Naive B cell (primary cell): ENCODE measurements around the gene RRAS2. TPM values are rescaled to one million over a fixed set of nuclear protein-coding genes. Genes with fewer than 3 reads are reported as not detected.
"Not testable (repeated sequence)": the region's sequence is repeated elsewhere in the genome, so short reads cannot be mapped to it uniquely, and the experiment has no call there.

Experiments
- ATAC-seq, 2 donors: fragments of 150-1000 bp; cut with Tn5 transposase; 2 replicates each; pipeline ENCODE4 v1.10.0; 2021; ENCODE audit warnings: low read depth in 2 of 2, mild to moderate bottlenecking in 2 of 2, moderate library complexity in 2 of 2
- DNase-seq: peaks from one replicate; pipeline ENCODE4 v3.0.0; 2022
- H3K27ac Mint-ChIP-seq, 6 donors: one replicate each; pipeline ENCODE4 v1.8.0; 2020 to 2022; ENCODE audit warnings: mild to moderate bottlenecking in 6 of 6, mixed read lengths in 6 of 6, moderate library complexity in 5 of 6, inconsistent platforms in 2 of 6
- H3K27me3 Mint-ChIP-seq, 3 donors: one replicate each; pipeline ENCODE4 v1.8.0; 2021 to 2022; ENCODE audit warnings: mixed read lengths in 3 of 3, mild to moderate bottlenecking in 1 of 3
- H3K36me3 Mint-ChIP-seq, 2 donors: one replicate each; pipeline ENCODE4 v1.8.0; 2020 to 2022; ENCODE audit warnings: mixed read lengths in 2 of 2, inconsistent platforms in 1 of 2, mild to moderate bottlenecking in 1 of 2
- H3K4me1 Mint-ChIP-seq, 3 donors: one replicate each; pipeline ENCODE4 v1.8.0; 2020 to 2022; ENCODE audit warnings: mixed read lengths in 3 of 3, inconsistent platforms in 1 of 3, mild to moderate bottlenecking in 1 of 3, moderate library complexity in 1 of 3
- H3K4me3 Mint-ChIP-seq, 8 donors: one replicate each; pipeline ENCODE4 v1.8.0; 2020 to 2022; ENCODE audit warnings: mild to moderate bottlenecking in 8 of 8, mixed read lengths in 8 of 8, moderate library complexity in 8 of 8, inconsistent platforms in 2 of 8
- H3K9me3 Mint-ChIP-seq, 7 donors: one replicate each; pipeline ENCODE4 v1.8.0; 2020 to 2022; ENCODE audit warnings: mixed read lengths in 7 of 7, mild to moderate bottlenecking in 5 of 7, inconsistent platforms in 2 of 7, moderate library complexity in 1 of 7
- polyA plus RNA-seq, 6 donors: library from polyadenylated mRNA; unstranded; fragments of 300-500 nt; fragmentation: Illumina TruSeq; gene quantifications; one replicate each; pipeline ENCODE4 v1.2.3, GENCODE V29; 2021; ENCODE audit warnings: low read depth in 6 of 6

RRAS2 gene
- polyA plus RNA-seq, 6 donors from 2014 or later, result 95.9 to 155 (median 118) TPM

DNA sequence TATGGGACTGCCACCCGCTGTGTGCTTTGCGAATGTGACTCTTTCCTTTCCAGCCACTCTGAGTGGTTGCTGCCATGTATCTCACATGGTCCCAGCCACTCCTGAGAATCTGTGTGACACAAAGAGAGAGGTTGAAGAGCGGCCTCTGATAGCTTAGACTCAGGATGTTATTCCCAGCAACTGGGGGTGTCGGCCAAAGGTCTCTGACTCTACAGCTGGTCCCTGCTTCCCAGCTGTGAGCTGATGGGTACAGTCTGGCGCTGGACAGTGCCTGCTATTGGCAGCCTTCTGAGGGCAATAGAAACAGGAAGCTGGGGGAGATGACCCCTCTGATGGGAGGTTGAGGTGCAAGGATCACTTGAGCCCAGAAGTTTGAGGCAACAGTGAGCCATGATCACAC is 105.1 kb downstream of the RRAS2 start:
- Mint-ChIP-seq H3K9me3 (no peaks in the 10 kb centered on the region), H3K27me3 (peaks cover 0 to 20% (median 11%) of the 10 kb centered on the region in 3 donors), H3K4me3 (no peak overlapping the region)

DNA sequence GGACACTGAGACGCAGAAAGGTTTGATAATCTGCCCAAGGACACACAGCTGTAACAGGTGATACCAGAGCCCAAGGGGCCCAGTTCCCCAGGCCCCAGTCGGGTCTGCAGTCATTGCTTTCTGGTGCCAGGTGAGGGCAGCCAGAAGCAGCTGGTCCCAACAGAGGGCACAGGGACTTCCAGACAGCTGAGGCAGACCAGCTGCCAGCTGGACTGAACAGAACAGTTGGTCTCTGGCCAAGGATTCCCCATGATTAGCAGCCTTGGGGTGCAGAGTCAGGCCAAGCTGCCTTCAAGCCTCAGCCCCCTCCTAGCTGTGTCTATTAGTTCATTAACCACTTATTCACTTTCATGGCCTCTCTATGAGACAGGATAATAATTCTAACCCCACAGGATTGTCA is 105.6 kb downstream of the RRAS2 start:
- no peaks in the 10 kb centered on the region for H3K9me3 Mint-ChIP-seq
- H3K4me1 Mint-ChIP-seq, result peaks cover 9 to 10% (median 10%) of the 10 kb centered on the region in 3 donors
- no peak for DNase-seq
- no peak for ATAC-seq
- H3K4me3 Mint-ChIP-seq, result no peak overlapping the region
- H3K27ac Mint-ChIP-seq, result no peak overlapping the region
- peaks cover 0 to 20% (median 15%) of the 10 kb centered on the region in 3 donors for H3K27me3 Mint-ChIP-seq
- H3K36me3 Mint-ChIP-seq, result no peaks in the 10 kb centered on the region

More for the DNA sequence above, 105.1 kb downstream of the RRAS2 start:
- H3K36me3 Mint-ChIP-seq, result no peaks in the 10 kb centered on the region
- DNase-seq (no peak), ATAC-seq (no peak)
- peak overlapping the region in 1 of 6 donors; percentile 59 for H3K27ac Mint-ChIP-seq
- peaks cover 5 to 7% (median 5%) of the 10 kb centered on the region in 3 donors for H3K4me1 Mint-ChIP-seq

DNA sequence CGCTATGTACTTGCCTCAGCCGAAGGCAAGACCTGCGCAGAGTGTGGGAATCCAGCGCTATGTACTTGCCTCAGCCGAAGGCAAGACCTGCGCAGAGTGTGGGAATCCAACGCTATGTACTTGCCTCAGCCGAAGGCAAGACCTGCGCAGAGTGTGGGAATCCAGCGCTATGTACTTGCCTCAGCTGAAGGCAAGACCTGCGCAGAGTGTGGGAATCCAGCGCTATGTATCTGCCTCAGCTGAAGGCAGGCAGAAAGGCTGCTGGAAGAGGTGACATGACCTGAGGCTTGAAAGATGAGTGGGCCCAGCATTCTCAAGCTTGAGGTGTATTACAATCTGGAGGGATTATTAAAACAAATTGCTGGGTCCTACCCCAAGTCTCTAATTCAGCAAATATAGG is 106.5 kb downstream of the RRAS2 start:
- not testable (repeated sequence) for H3K4me3 Mint-ChIP-seq, H3K36me3 Mint-ChIP-seq, H3K27ac Mint-ChIP-seq, DNase-seq, ATAC-seq, H3K9me3 Mint-ChIP-seq
- peaks cover 10 to 19% (median 15%) of the 10 kb centered on the region in 3 donors for H3K4me1 Mint-ChIP-seq
- H3K27me3 Mint-ChIP-seq, result peaks cover 7 to 28% (median 21%) of the 10 kb centered on the region in 3 donors

DNA sequence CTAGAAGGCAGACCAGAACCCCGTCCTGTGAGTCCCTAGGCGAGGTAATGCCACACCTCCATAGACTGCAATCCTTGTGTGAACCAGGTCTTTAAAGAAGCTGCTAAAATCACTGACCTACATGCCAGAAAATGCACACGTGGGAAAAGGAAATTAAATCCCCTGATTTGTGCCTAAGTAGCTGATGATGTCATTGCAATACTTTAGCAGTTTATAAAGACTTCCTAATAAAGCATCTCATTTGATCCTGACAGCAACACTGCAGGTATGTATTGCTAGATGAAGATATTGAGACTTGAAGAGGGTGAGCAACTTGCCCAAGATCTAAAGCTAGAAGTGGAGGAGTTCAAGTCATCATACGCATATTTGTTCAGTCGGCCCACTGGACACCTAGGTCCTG is 107.2 kb downstream of the RRAS2 start:
- Mint-ChIP-seq H3K4me1 (peaks cover 10 to 21% (median 15%) of the 10 kb centered on the region in 3 donors), H3K36me3 (no peaks in the 10 kb centered on the region), H3K9me3 (no peaks in the 10 kb centered on the region), H3K27me3 (peaks cover 10 to 35% (median 26%) of the 10 kb centered on the region in 3 donors), H3K27ac (no peak overlapping the region), H3K4me3 (no peak overlapping the region)
- no peak for ATAC-seq
- no peak for DNase-seq

DNA sequence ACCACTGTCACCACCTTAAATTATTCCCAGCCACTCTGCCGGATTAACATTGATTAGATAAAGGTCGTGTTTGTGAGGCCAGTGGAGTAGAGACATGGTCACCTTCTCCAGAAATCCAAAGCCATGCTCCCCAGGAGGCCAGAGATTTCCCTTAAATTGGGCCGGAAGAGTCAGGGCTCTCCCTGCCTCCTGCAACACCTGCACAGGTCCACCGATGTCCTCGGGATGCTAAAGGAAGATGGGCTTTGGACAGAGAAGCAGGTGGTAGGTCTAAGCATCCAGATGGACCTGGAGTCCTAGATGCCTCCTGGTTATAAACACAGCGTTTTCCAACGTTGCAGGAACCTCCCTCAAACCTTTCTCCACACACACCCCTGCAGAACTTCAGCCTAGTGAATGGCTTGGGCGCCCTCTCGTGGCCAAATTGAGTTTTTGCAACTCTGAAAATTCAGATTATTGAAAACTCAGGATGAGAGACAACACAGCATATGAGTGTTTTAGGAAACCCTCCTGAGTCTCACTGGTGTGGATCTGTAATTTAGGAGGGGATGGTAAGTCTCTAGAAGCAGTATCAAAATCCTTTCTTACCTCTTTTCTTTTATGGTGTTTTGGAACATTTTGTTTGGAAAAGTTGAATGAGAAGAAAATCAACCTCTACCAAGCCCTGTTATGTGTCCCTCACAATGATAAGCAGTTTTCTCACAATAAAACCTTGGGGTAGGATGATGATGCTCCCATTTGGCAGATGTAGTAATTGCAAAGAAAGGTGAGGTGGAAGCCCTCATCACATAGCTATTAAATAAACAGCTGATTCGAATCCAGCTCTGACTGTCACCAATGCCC is 109.6 kb downstream of the RRAS2 start:
- Mint-ChIP-seq H3K4me3 (peak overlapping the region in 7 of 8 donors; percentile 8 to 79 (median 56)), H3K27me3 (peaks cover 15 to 36% (median 32%) of the 10 kb centered on the region in 3 donors), H3K4me1 (peaks cover 10 to 21% (median 15%) of the 10 kb centered on the region in 3 donors), H3K36me3 (no peaks in the 10 kb centered on the region), H3K9me3 (no peaks in the 10 kb centered on the region), H3K27ac (peak overlapping the region in 1 of 6 donors; percentile 23)
- DNase-seq (peak; percentile 60), ATAC-seq (peak; percentile 48 to 70)

DNA sequence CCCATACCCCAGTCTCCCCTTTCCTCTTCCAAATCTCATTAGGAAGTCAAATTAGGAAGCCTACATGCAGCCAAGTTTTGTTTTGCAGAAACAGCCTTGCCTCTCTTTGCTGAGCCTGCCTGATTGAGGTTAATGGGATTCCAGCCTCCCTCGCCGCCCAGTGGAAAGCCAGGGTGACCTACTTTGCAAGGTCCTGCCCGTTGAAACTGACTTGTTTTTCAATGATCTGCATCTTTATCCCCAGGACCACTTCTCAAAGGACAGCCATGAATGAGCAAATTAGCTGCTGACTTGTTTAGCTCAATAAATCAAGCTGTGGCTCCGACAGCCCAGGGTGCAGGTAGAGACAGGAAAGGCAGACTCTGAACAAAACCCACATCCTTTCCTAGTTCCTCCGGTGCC is 110.4 kb downstream of the RRAS2 start:
- Mint-ChIP-seq H3K27me3 (peaks cover 22 to 32% (median 29%) of the 10 kb centered on the region in 3 donors), H3K36me3 (no peaks in the 10 kb centered on the region), H3K4me3 (peak overlapping the region in 7 of 8 donors; percentile 2 to 79 (median 56)), H3K9me3 (no peaks in the 10 kb centered on the region), H3K27ac (peak overlapping the region in 1 of 6 donors; percentile 19), H3K4me1 (peaks cover 13 to 21% (median 15%) of the 10 kb centered on the region in 3 donors)
- DNase-seq, result no peak
- ATAC-seq, result peak in 1 of 2 donors; percentile 39

DNA sequence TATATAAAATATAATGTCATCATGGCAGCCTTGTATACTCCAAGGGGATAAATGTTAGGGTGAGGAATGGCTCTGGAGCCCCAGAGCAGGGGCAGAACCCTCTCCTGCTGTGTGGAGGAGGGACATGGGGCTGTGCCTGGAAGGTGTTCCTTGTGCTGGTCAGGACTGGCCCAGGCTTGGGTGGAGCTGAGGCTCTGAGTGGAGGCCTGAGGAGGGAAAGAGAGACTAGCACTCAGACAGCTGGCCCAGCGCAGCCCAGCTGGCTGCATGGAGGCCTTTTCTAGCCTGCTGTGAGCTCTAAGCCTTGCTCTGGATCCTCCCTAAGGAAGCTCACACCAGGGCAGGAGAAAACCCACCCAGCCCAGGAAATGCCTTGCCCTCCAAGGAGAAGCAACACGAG is 113.5 kb downstream of the RRAS2 start:
- no peak overlapping the region for H3K4me3 Mint-ChIP-seq
- DNase-seq (no peak), ATAC-seq (no peak)
- H3K9me3 Mint-ChIP-seq, result no peaks in the 10 kb centered on the region
- no peak overlapping the region for H3K27ac Mint-ChIP-seq
- peaks cover 21 to 28% (median 22%) of the 10 kb centered on the region in 3 donors for H3K27me3 Mint-ChIP-seq
- H3K4me1 Mint-ChIP-seq, result peaks cover 15 to 25% (median 23%) of the 10 kb centered on the region in 3 donors
- no peaks in the 10 kb centered on the region for H3K36me3 Mint-ChIP-seq

DNA sequence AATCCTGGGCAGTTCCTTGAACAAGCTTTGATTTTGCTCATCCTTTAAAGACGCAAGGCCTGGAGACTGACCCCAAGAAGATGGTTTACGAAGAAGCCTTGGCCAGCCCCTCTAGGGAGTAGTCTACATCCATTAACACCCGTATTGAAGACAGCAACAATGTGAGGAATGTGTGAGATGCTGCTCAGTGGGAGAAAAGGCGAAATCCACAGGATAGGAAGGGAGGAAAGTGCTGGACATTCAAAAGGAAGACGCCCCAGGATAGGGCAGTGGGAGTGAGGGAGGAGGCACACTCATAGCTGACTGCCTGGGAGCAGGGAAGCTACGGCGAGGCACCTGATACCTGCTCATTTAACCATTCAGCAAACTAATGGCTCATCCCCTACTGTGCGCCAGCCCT is 114.1 kb downstream of the RRAS2 start:
- DNase-seq (no peak), ATAC-seq (no peak)
- no peak overlapping the region for H3K27ac Mint-ChIP-seq
- peaks cover 19 to 28% (median 22%) of the 10 kb centered on the region in 3 donors for H3K27me3 Mint-ChIP-seq
- H3K9me3 Mint-ChIP-seq, result no peaks in the 10 kb centered on the region
- H3K4me1 Mint-ChIP-seq, result peaks cover 15 to 25% (median 23%) of the 10 kb centered on the region in 3 donors
- H3K36me3 Mint-ChIP-seq, result no peaks in the 10 kb centered on the region
- H3K4me3 Mint-ChIP-seq, result no peak overlapping the region

DNA sequence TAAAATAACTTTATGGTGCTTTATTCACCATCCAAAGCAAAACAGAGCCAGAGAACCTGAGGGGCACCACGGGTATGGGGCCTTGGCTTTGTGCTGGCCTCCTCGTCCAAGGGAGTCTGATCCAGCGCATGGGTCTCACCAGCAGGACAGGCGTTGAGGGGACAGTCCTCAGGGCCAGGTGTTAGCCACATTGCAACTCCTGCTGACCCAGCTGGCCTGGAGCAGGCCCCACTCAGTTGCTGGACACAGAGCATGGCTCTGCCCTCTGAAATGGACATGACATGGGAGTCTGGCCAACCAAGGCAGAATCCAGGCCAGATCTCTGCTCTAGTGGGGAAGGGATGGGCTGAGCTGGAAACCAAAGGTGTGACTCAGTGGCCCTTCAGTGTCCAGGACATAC is 116.2 kb downstream of the RRAS2 start:
- H3K36me3 Mint-ChIP-seq, result no peaks in the 10 kb centered on the region
- no peak overlapping the region for H3K4me3 Mint-ChIP-seq
- no peaks in the 10 kb centered on the region for H3K9me3 Mint-ChIP-seq
- peaks cover 13 to 18% (median 14%) of the 10 kb centered on the region in 3 donors for H3K27me3 Mint-ChIP-seq
- DNase-seq, result no peak
- H3K4me1 Mint-ChIP-seq, result peaks cover 18 to 32% (median 21%) of the 10 kb centered on the region in 3 donors
- no peak for ATAC-seq
- H3K27ac Mint-ChIP-seq, result peak overlapping the region in 2 of 6 donors; percentile 7 to 40

DNA sequence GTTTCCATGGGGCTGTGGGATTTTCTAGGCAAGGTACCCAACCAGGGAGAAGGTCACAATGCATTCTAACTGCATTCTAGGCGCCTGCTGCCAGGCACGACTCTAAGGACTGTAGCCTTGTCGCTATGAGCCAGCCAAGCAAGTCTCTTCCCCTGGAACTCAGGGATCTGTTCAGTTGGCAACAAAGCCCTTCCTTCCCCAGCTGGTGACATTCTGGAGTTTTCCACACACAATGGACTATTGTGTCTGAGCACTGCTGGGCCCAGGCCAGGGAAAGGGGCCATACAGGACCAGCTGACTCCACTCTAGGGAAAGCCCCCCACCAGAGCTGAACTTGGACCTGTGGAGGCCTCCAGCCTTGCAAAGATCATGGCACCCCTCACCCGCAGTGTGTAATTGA is 116.8 kb downstream of the RRAS2 start:
- DNase-seq (no peak), ATAC-seq (no peak)
- Mint-ChIP-seq H3K4me1 (peaks cover 22 to 35% (median 23%) of the 10 kb centered on the region in 3 donors), H3K27me3 (peaks cover 8 to 13% (median 8%) of the 10 kb centered on the region in 3 donors), H3K27ac (no peak overlapping the region), H3K4me3 (no peak overlapping the region), H3K36me3 (no peaks in the 10 kb centered on the region), H3K9me3 (no peaks in the 10 kb centered on the region)

DNA sequence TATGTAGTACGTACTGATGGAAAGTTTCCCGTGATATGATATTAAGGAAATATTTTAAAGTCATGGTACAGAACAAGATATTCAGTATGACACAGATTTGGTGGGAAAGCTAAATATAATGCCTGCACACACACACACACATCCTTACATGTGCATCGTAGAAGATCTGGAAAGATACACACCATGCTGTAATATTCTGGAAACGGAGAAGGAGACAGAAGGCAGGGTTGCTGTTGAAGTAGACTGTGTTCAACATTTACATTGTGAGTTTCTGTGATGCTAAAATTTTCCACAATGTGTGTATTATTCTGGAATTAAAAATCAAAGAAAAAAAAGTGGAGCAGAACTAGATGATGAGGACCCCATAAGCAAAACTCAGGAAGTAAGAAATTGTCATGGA is 118.0 kb downstream of the RRAS2 start:
- Mint-ChIP-seq H3K27ac (peak overlapping the region in 2 of 6 donors; percentile 28 to 47), H3K36me3 (no peaks in the 10 kb centered on the region)
- no peak for ATAC-seq

DNA sequence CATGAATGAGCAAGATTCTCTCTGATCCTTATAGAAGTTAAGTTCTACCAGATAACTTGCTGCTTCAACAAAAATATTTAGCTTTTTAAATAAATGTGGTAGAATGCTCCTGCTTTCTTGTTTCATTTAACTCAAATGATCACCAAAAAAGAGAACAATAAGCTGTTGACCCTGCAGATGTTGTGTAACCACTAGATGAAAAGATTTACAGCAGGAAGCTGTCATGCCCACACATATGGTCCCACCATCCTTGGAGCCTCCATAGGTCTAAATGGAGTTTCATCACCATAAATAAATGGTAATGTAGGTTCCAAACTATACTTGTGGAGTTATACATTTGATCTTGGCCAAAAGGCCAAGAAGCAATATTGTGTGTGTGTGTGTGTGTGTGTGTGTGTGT is 118.8 kb downstream of the RRAS2 start:
- Mint-ChIP-seq H3K4me1 (peaks cover 39 to 55% (median 40%) of the 10 kb centered on the region in 3 donors), H3K9me3 (no peaks in the 10 kb centered on the region), H3K36me3 (no peaks in the 10 kb centered on the region), H3K27me3 (peaks cover 0 to 12% (median 0%) of the 10 kb centered on the region in 3 donors), H3K4me3 (no peak overlapping the region), H3K27ac (no peak overlapping the region)
- no peak for ATAC-seq
- DNase-seq, result no peak

More for the DNA sequence above, 118.0 kb downstream of the RRAS2 start:
- Mint-ChIP-seq H3K4me3 (no peak overlapping the region), H3K27me3 (peaks cover 0 to 12% (median 0%) of the 10 kb centered on the region in 3 donors), H3K9me3 (no peaks in the 10 kb centered on the region), H3K4me1 (peaks cover 34 to 48% (median 34%) of the 10 kb centered on the region in 3 donors)
- DNase-seq, result no peak

DNA sequence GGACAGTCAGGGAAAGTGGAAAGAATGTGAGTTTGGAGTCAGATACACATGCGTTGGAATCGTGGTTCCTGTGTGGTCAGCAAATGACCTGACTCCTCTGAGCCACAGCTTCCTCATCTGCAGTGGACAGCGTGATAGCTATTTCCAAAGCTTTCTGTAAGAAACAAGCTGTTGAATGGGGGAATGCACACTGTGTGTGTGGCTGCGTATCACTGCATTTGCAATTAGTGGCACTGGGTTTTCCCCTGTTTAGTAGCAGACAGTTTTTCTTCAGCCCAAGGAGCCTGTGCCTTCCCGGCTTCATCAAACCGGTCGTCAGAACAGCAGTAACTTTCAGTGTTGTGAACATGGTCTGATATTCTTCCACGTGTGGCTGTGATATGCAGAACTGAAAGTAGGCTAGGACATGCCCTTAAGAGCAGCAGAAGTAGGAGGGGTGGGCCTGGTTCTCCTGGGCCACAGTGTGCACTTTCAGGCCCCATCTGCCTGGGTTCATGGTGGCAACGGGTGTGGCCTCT is 121.5 kb downstream of the RRAS2 start:
- Mint-ChIP-seq H3K4me1 (peaks cover 36 to 66% (median 43%) of the 10 kb centered on the region in 3 donors), H3K27me3 (peaks cover 1 to 8% (median 8%) of the 10 kb centered on the region in 3 donors), H3K9me3 (no peaks in the 10 kb centered on the region), H3K4me3 (peak overlapping the region in 7 of 8 donors; percentile 49 to 83 (median 69)), H3K36me3 (no peaks in the 10 kb centered on the region), H3K27ac (peak overlapping the region; percentile 89 to 99 (median 96))
- DNase-seq, result peak; percentile 90
- ATAC-seq, result peak; percentile 95 to 96
